Adrenal gland (tissue), 12 donors: ENCODE data around the gene FUT8. TPM values are rescaled to one million over a fixed set of nuclear protein-coding genes. Genes with fewer than 3 reads are reported as not detected.

Experiments used
- DNase-seq, 7 donors: peaks; one replicate each; pipeline ENCODE4 v3.0.0-alpha.2; 2019 to 2020
- H3K27ac ChIP-seq, 5 donors: fragments of 200-600 bp; sonication (generic) in 4 of 5; 1 replicate in 3 of 5; 2 replicates in 2 of 5; pipeline versions ENCODE4 v1.5.1 to v1.8.0; 2016 to 2020; ENCODE audit warnings: mild to moderate bottlenecking in 1 of 5
- H3K27me3 ChIP-seq: fragments of 200-600 bp; 2 replicates; pipeline ENCODE4 v1.8.0; 2021
- H3K36me3 ChIP-seq, 2 donors: fragments of 200-600 bp; replicated peaks in 1 of 2; 1 replicate in 1 of 2; 2 replicates in 1 of 2; pipeline versions ENCODE4 v1.5.1 to v1.8.0; 2018 to 2022
- H3K4me1 ChIP-seq, 2 donors: fragments of 200-600 bp; replicated peaks in 1 of 2; 1 replicate in 1 of 2; 2 replicates in 1 of 2; pipeline versions ENCODE4 v1.5.1 to v1.8.0; 2018 to 2021
- H3K4me3 ChIP-seq, 4 donors: fragments of 200-600 bp; sonication (generic) in 3 of 4; one replicate each; pipeline ENCODE4 v1.5.1; 2016 to 2018
- H3K9me3 ChIP-seq, 3 donors: fragments of 200-600 bp; sonication (generic) in 1 of 3; replicated peaks in 1 of 3; 1 replicate in 2 of 3; 2 replicates in 1 of 3; pipeline versions ENCODE4 v1.5.1 to v1.8.0; 2016 to 2021
- POLR2A ChIP-seq, 2 donors: fragments of 450-650 bp; IDR thresholded peaks; one replicate each; pipeline ENCODE4 v1.6.1; 2017; ENCODE audit warnings: antibody characterized with exemption in 2 of 2, mild to moderate bottlenecking in 2 of 2, moderate library complexity in 1 of 2
- WGBS, 4 donors: extraction: QIAGEN DNeasy Blood & Tissue Kit in 2 of 4; methylation state at CpG; one replicate each; pipeline versions ENCODE4 v1.1.5 to v1.1.7; 2013 to 2017; 5-methylcytosine and 5-hydroxymethylcytosine counted together
- intact Hi-C, 2 donors: fragments of 100-400 bp; cut with DNase I; formaldehyde crosslinking; loops; one replicate each; pipeline versions ENCODE4 v1.14.1 to v1.15.0; 2022 to 2023
- polyA plus RNA-seq, 3 donors: library from polyadenylated mRNA; stranded (reverse); fragments of 200-250 nt in 2 of 3; fragments of 350-450 nt in 1 of 3; fragmentation: Illumina TruSeq in 1 of 3; extraction: RNeasy Lipid Tissue Mini Kit (QIAGEN cat#74804) in 1 of 3; gene quantifications; one replicate each; pipeline ENCODE4 v1.2.3, GENCODE V29; 2013 to 2014
- total RNA-seq, 9 donors: library from RNA; depleted of rRNA in 4 of 9; stranded (reverse); fragments of >200 nt in 4 of 9; fragments of 120-200 nt in 1 of 9; fragmentation: NEBNext Ultra II Directional in 1 of 9; extraction: Animal tissue kit (Norgen Biotek cat#: 25700) in 1 of 9; gene quantifications; one replicate each; pipeline versions ENCODE4 v1.1.0 to v1.2.4, GENCODE V29; 2013 to 2023
- TF ChIP-seq, protein P1 (sequence below), 6 experiments: fragments of 450-650 bp in 4 of 6; fragments of 200-600 bp in 2 of 6; sonication (generic) in 1 of 6; IDR thresholded peaks; 1 replicate in 5 of 6; 2 replicates in 1 of 6; pipeline versions ENCODE4 v1.5.1 to v1.8.0; 2016 to 2021; ENCODE audit warnings: antibody characterized with exemption in 6 of 6, mild to moderate bottlenecking in 2 of 6, moderate library complexity in 1 of 6
- donor health status: healthy with polysubstance abuse.
- donor health status: Bipolar disorder and iron deficiency.
- donor health status: DM: yes; HTN: yes; CAD: no.
- donor health status: DM: no; HTN: no; CAD: no.
- donor health status: DM: no; HTN: no; CAD: no.
- donor health status: DM: yes; HTN: yes; CAD: no.

The FUT8 gene
- total and polyA plus RNA-seq, 12 donors = 7.8 to 32.1 (median 21.1) TPM

- intact Hi-C loops = no loop called here
- 58 to 73% (median 65%) methylated on average over 1 of the region's 1 CpG for WGBS, 4 donors
- peaks cover 0 to 14% of the 10 kb centered on the region in 2 donors for H3K4me1 ChIP-seq
Observed at GRCh38 chr14:65495196-65495595, 82.7 kb downstream of the FUT8 start.

DNA sequence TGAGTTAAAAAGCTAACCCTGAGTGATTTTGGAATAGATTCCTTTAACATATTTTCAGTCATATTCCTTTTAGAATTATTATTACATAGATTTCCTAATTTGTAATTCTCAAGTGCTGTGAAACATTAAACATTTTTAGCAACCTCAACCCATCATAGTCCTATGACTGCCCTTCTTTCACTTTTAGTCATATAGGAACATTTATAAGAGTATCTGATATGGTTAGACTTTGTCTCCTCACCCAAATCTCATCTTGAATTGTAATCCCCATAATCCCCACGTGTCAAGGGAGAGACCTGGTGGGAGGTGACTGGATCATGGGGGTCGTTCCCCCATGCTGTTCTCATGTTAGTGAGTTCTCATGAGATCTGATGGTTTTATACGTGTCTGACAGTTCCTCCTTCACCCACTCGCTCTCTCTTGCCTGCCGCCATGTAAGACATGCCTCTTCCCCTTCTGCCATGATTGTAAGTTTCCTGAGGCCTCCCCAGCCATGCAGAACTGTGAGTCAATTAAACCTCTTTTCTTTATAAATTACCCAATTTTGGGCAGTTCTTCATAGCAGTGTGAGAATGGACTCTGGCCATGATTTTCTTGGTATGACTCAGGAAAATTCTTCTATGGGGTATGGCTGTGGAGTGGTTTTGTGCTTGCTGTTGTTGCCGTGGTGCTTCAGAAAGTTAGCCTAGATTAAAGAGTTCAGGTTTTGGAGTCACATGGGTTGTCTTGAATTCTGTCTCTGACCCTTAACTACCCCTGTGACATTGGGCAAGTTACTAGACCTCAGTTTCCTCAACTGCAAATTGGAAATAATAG, 83.9 kb downstream of the FUT8 start:
- 97 to 99% (median 98%) methylated on average over 6 of the region's 6 CpGs for WGBS, 4 donors
- H3K4me1 ChIP-seq = peaks cover 0 to 14% of the 10 kb centered on the region in 2 donors
- no peaks in the 10 kb centered on the region for H3K36me3 ChIP-seq
- H3K9me3 ChIP-seq = no peaks in the 10 kb centered on the region
- intact Hi-C loops = no loop called here
- no peak overlapping the region for H3K27ac ChIP-seq
- H3K27me3 ChIP-seq = no peaks in the 10 kb centered on the region
- H3K4me3 ChIP-seq = no peak overlapping the region
- DNase-seq = no peak
- no peak for TF ChIP-seq POLR2A (IDR thresholded peaks at IDR 0.05)
- TF ChIP-seq, protein P1, sequence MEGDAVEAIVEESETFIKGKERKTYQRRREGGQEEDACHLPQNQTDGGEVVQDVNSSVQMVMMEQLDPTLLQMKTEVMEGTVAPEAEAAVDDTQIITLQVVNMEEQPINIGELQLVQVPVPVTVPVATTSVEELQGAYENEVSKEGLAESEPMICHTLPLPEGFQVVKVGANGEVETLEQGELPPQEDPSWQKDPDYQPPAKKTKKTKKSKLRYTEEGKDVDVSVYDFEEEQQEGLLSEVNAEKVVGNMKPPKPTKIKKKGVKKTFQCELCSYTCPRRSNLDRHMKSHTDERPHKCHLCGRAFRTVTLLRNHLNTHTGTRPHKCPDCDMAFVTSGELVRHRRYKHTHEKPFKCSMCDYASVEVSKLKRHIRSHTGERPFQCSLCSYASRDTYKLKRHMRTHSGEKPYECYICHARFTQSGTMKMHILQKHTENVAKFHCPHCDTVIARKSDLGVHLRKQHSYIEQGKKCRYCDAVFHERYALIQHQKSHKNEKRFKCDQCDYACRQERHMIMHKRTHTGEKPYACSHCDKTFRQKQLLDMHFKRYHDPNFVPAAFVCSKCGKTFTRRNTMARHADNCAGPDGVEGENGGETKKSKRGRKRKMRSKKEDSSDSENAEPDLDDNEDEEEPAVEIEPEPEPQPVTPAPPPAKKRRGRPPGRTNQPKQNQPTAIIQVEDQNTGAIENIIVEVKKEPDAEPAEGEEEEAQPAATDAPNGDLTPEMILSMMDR (IDR thresholded peaks at IDR 0.05) = no peak

More at GRCh38 chr14:65495196-65495595, 82.7 kb downstream of the FUT8 start:
- Histone ChIP-seq H3K9me3 (no peaks in the 10 kb centered on the region), H3K4me3 (no peak overlapping the region), H3K27ac (no peak overlapping the region), H3K36me3 (no peaks in the 10 kb centered on the region), H3K27me3 (no peaks in the 10 kb centered on the region)
- no peak for TF ChIP-seq POLR2A (IDR thresholded peaks at IDR 0.05)
- TF ChIP-seq, protein P1 (IDR thresholded peaks at IDR 0.05) = no peak
- DNase-seq = no peak

DNA sequence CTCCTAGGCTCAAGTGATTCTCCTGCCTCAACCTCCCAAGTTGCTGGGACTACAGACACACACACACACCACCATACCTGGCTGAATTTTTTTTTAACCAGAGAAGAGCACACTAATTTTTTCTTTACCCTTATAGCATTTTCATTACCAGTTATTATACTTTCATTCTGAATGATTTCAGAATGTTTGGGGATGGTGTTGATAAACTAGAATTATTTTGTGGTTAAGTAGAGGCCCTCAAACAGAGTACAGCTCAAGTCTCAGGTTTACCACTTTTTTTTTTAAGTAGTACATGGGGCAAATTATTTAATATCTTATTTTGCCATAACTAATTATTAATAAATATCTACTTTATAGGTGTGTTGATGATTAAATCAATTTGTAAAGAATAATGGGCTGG, 86.6 kb downstream of the FUT8 start:
- no peaks in the 10 kb centered on the region for H3K9me3 ChIP-seq
- H3K27ac ChIP-seq = no peak overlapping the region
- TF ChIP-seq, protein P1 (IDR thresholded peaks at IDR 0.05) = no peak
- no peak for TF ChIP-seq POLR2A (IDR thresholded peaks at IDR 0.05)
- intact Hi-C loops = no loop called here
- no peak for DNase-seq
- no peaks in the 10 kb centered on the region for H3K27me3 ChIP-seq
- peaks cover 0 to 14% of the 10 kb centered on the region in 2 donors for H3K4me1 ChIP-seq
- no peak overlapping the region for H3K4me3 ChIP-seq
- H3K36me3 ChIP-seq = no peaks in the 10 kb centered on the region

GRCh38 chr14:65500075-65500474, 87.5 kb downstream of the FUT8 start:
- no peak overlapping the region for H3K27ac ChIP-seq

More at GRCh38 chr14:65500075-65500474, 87.5 kb downstream of the FUT8 start:
- Histone ChIP-seq H3K27me3 (no peaks in the 10 kb centered on the region), H3K9me3 (no peaks in the 10 kb centered on the region), H3K4me3 (no peak overlapping the region), H3K36me3 (no peaks in the 10 kb centered on the region), H3K4me1 (peaks cover 0 to 14% of the 10 kb centered on the region in 2 donors)
- TF ChIP-seq POLR2A (IDR thresholded peaks at IDR 0.05) = no peak
- TF ChIP-seq, protein P1 (IDR thresholded peaks at IDR 0.05) = no peak
- intact Hi-C loops = no loop called here
- WGBS, 4 donors = 98 to 99% (median 98%) methylated on average over 4 of the region's 4 CpGs
- DNase-seq = no peak
